HCT116 (cell line): Measurements from ENCODE around the gene HLA-DMA.

Experiments used
- ELF1 ChIP-seq: IDR thresholded peaks from 2 replicates; pipeline ENCODE4 v1.6.1; 2012; ENCODE audit warnings: low read depth, borderline replicate concordance
- EZH2 ChIP-seq: fragments of 200-600 bp; sonication (generic); IDR thresholded peaks from 2 replicates; pipeline ENCODE4 v1.6.1; 2017; ENCODE audit warnings: antibody characterized with exemption, mixed run types
- EZH2phosphoT487 ChIP-seq: fragments of 200-600 bp; IDR thresholded peaks from 2 replicates; pipeline ENCODE4 v1.6.1; 2018; ENCODE audit warnings: antibody characterized with exemption, borderline replicate concordance
- JUND ChIP-seq: IDR thresholded peaks from 2 replicates; pipeline ENCODE4 v1.6.1; 2012
- POLR2A ChIP-seq: IDR thresholded peaks from 2 replicates; pipeline ENCODE4 v1.7.0; 2011; ENCODE audit warnings: borderline replicate concordance; ENCODE audit not compliant: insufficient read depth, insufficient read length; ENCODE audit errors: extremely low read depth
- POLR2AphosphoS5 ChIP-seq: IDR thresholded peaks from 2 replicates; pipeline ENCODE4 v1.6.1; 2011; ENCODE audit warnings: mild to moderate bottlenecking, low read depth, low read length, moderate library complexity
- RAD21 ChIP-seq: IDR thresholded peaks from 2 replicates; pipeline ENCODE4 v1.6.1; 2012; ENCODE audit warnings: low read depth, mild to moderate bottlenecking
- YY1 ChIP-seq: IDR thresholded peaks from 2 replicates; pipeline ENCODE4 v1.6.1; 2011; ENCODE audit warnings: low read length, low read depth, moderate library complexity, mild to moderate bottlenecking; ENCODE audit not compliant: insufficient replicate concordance; ENCODE audit errors: extremely low read depth
- TF ChIP-seq, protein P1 (sequence below), 3 experiments: fragments of 200-600 bp in 1 of 3; sonication (generic) in 1 of 3; IDR thresholded peaks in 2 of 3; conservative IDR thresholded peaks in 1 of 3; 2 replicates each; pipeline ENCODE4 v1.5.1; 2012 to 2017; ENCODE audit warnings: low read depth in 2 of 3, low read length in 2 of 3, antibody characterized with exemption in 1 of 3, borderline replicate concordance in 1 of 3, control low read depth in 1 of 3, mild to moderate bottlenecking in 1 of 3, mixed read lengths in 1 of 3, mixed run types in 1 of 3, moderate library complexity in 1 of 3; ENCODE audit not compliant: insufficient read depth in 1 of 3

DNA sequence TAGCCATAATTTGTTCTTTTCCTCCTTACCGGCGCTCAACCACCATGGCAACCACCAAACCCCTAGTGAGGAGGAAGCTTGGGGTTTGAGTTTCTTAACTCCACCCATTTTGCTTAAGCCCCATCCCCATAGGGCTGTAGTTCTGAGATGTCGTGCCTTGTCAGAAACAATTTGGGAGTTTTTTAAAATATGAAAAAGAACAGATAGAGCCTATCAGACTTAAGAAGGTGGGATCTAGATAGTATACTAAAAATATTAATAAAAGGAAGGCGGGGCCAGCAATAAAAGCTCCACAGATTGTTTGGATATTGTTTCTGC lies 21.1 kb upstream of the HLA-DMA start:
- TF ChIP-seq POLR2A = no peak
- TF ChIP-seq, protein P1, sequence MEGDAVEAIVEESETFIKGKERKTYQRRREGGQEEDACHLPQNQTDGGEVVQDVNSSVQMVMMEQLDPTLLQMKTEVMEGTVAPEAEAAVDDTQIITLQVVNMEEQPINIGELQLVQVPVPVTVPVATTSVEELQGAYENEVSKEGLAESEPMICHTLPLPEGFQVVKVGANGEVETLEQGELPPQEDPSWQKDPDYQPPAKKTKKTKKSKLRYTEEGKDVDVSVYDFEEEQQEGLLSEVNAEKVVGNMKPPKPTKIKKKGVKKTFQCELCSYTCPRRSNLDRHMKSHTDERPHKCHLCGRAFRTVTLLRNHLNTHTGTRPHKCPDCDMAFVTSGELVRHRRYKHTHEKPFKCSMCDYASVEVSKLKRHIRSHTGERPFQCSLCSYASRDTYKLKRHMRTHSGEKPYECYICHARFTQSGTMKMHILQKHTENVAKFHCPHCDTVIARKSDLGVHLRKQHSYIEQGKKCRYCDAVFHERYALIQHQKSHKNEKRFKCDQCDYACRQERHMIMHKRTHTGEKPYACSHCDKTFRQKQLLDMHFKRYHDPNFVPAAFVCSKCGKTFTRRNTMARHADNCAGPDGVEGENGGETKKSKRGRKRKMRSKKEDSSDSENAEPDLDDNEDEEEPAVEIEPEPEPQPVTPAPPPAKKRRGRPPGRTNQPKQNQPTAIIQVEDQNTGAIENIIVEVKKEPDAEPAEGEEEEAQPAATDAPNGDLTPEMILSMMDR (IDR thresholded peaks at IDR 0.05 in 2 of 3, conservative IDR thresholded peaks at IDR 0.05 in 1 of 3; ENCODE audit: borderline replicate concordance in 1 of 3, insufficient read depth in 1 of 3, low read depth in 2 of 3, low read length in 2 of 3) = no peak
- TF ChIP-seq RAD21 = no peak
- TF ChIP-seq EZH2phosphoT487 = no peak
- TF ChIP-seq YY1 = no peak
- no peak for TF ChIP-seq EZH2
- TF ChIP-seq JUND = no peak
- TF ChIP-seq ELF1 = no peak
- TF ChIP-seq POLR2AphosphoS5 = no peak
